Measurements from ENCODE around the gene SBF2. TPM values are rescaled to one million over a fixed set of nuclear protein-coding genes. Genes with fewer than 3 reads are reported as not detected.

Gene SBF2
- total RNA-seq, 1 experiment from 2014 or later, result 33.5 TPM

GRCh38 chr11:10302359-10302743 is 8.3 kb upstream of the SBF2 start:
- DNase-seq (ENCODE audit: low read depth), result no peak

GRCh38 chr11:10301656-10302358 is 7.8 kb upstream of the SBF2 start:
- peak; percentile 59 for DNase-seq (ENCODE audit: low read depth)

GRCh38 chr11:10298342-10298741 is 4.3 kb upstream of the SBF2 start:
- peak; percentile 87 for DNase-seq (ENCODE audit: low read depth)

- no peak for DNase-seq (ENCODE audit: low read depth)
Measured at GRCh38 chr11:10295064-10295901, 1.3 kb upstream of the SBF2 start.

GRCh38 chr11:10294290-10294953 is 403 bp upstream of the SBF2 start:
- DNase-seq (ENCODE audit: low read depth), result peak; percentile 55

GRCh38 chr11:10291801-10292638 is 2.0 kb downstream of the SBF2 start:
- no peak for DNase-seq (ENCODE audit: low read depth)

GRCh38 chr11:10289765-10290380 is 4.1 kb downstream of the SBF2 start:
- DNase-seq (ENCODE audit: low read depth), result no peak

GRCh38 chr11:10288881-10289764 is 4.9 kb downstream of the SBF2 start:
- no peak for DNase-seq (ENCODE audit: low read depth)

GRCh38 chr11:10287766-10288715 is 6.0 kb downstream of the SBF2 start:
- no peak for DNase-seq (ENCODE audit: low read depth)

- peak; percentile 43 for DNase-seq (ENCODE audit: low read depth)
Measured at GRCh38 chr11:10287140-10287539, 6.9 kb downstream of the SBF2 start.

GRCh38 chr11:10285148-10285802 is 8.7 kb downstream of the SBF2 start:
- DNase-seq (ENCODE audit: low read depth), result no peak

GRCh38 chr11:10283991-10284390 is 10.0 kb downstream of the SBF2 start:
- no peak for DNase-seq (ENCODE audit: low read depth)

GRCh38 chr11:10282117-10282516 is 11.9 kb downstream of the SBF2 start:
- DNase-seq (ENCODE audit: low read depth), result no peak

GRCh38 chr11:10275714-10276113 is 18.3 kb downstream of the SBF2 start:
- DNase-seq (ENCODE audit: low read depth), result no peak

GRCh38 chr11:10274726-10275125 is 19.3 kb downstream of the SBF2 start:
- DNase-seq (ENCODE audit: low read depth), result no peak

- DNase-seq (ENCODE audit: low read depth), result no peak
Measured at GRCh38 chr11:10273738-10274137, 20.3 kb downstream of the SBF2 start.

GRCh38 chr11:10272132-10272531 is 21.9 kb downstream of the SBF2 start:
- no peak for DNase-seq (ENCODE audit: low read depth)

GRCh38 chr11:10268746-10269488 is 25.1 kb downstream of the SBF2 start:
- no peak for DNase-seq (ENCODE audit: low read depth)
